ENCODE results near the gene AHI1. TPM values are rescaled to one million over a fixed set of nuclear protein-coding genes. Genes with fewer than 3 reads are reported as not detected.

The AHI1 gene
- total RNA-seq, 1 donor from 2014 or later: 9.3 TPM

- H3K36me3 ChIP-seq: no peaks in the 10 kb centered on the region
- TF ChIP-seq CTCF (IDR thresholded peaks at IDR 0.05; ENCODE audit: borderline replicate concordance): no peak
- no peak overlapping the region for H3K27ac ChIP-seq (replicated peaks)
- H3K27me3 ChIP-seq (ENCODE audit: low read depth): no peaks in the 10 kb centered on the region
- DNase-seq: no peak
- intact Hi-C loops (cut with micrococcal nuclease): no loop called here
- no peak overlapping the region for H3K4me3 ChIP-seq
- no peaks in the 10 kb centered on the region for H3K4me1 ChIP-seq
- no peaks in the 10 kb centered on the region for H3K9me3 ChIP-seq (replicated peaks)
Measured at GRCh38 chr6:135244805-135245204, 252.7 kb downstream of the AHI1 start.

GRCh38 chr6:135243871-135244796, 253.4 kb downstream of the AHI1 start:
- no peak for TF ChIP-seq CTCF (IDR thresholded peaks at IDR 0.05; ENCODE audit: borderline replicate concordance)
- H3K4me3 ChIP-seq: no peak overlapping the region
- no peaks in the 10 kb centered on the region for H3K36me3 ChIP-seq
- no peaks in the 10 kb centered on the region for H3K4me1 ChIP-seq
- peaks cover 4% of the 10 kb centered on the region for H3K27me3 ChIP-seq (ENCODE audit: low read depth)
- intact Hi-C loops (cut with micrococcal nuclease): no loop called here
- no peak for DNase-seq
- no peaks in the 10 kb centered on the region for H3K9me3 ChIP-seq (replicated peaks)
- H3K27ac ChIP-seq (replicated peaks): no peak overlapping the region

- no peak overlapping the region for H3K4me3 ChIP-seq
- H3K4me1 ChIP-seq: no peaks in the 10 kb centered on the region
- TF ChIP-seq CTCF (IDR thresholded peaks at IDR 0.05; ENCODE audit: borderline replicate concordance): no peak
- H3K27ac ChIP-seq (replicated peaks): no peak overlapping the region
- no peak for DNase-seq
- intact Hi-C loops (cut with micrococcal nuclease): no loop called here
- no peaks in the 10 kb centered on the region for H3K9me3 ChIP-seq (replicated peaks)
- no peaks in the 10 kb centered on the region for H3K36me3 ChIP-seq
- peaks cover 29% of the 10 kb centered on the region for H3K27me3 ChIP-seq (ENCODE audit: low read depth)
Measured at GRCh38 chr6:135240711-135241110, 256.8 kb downstream of the AHI1 start.

GRCh38 chr6:135236732-135237131, 260.8 kb downstream of the AHI1 start:
- Histone ChIP-seq H3K4me1 (no peaks in the 10 kb centered on the region), H3K27ac (replicated peaks) (no peak overlapping the region), H3K4me3 (no peak overlapping the region), H3K9me3 (replicated peaks) (no peaks in the 10 kb centered on the region), H3K27me3 (ENCODE audit: low read depth) (peaks cover 29% of the 10 kb centered on the region), H3K36me3 (no peaks in the 10 kb centered on the region)
- no peak for DNase-seq
- TF ChIP-seq CTCF (IDR thresholded peaks at IDR 0.05; ENCODE audit: borderline replicate concordance): no peak
- intact Hi-C loops (cut with micrococcal nuclease): no loop called here

- no peak overlapping the region for H3K4me3 ChIP-seq
- intact Hi-C loops (cut with micrococcal nuclease): no loop called here
- H3K36me3 ChIP-seq: no peaks in the 10 kb centered on the region
- no peaks in the 10 kb centered on the region for H3K9me3 ChIP-seq (replicated peaks)
- no peak for TF ChIP-seq CTCF (IDR thresholded peaks at IDR 0.05; ENCODE audit: borderline replicate concordance)
- H3K4me1 ChIP-seq: no peaks in the 10 kb centered on the region
- no peak overlapping the region for H3K27ac ChIP-seq (replicated peaks)
- peaks cover 29% of the 10 kb centered on the region for H3K27me3 ChIP-seq (ENCODE audit: low read depth)
- DNase-seq: no peak
Measured at GRCh38 chr6:135236319-135236718, 261.2 kb downstream of the AHI1 start.

All from left ventricle myocardium inferior (tissue), 1 donor.